Measurements from ENCODE around the gene MAP4K5.
A peak's percentile ranks its signal among the peaks of the same experiment; 100 is the strongest.
"Not testable (repeated sequence)": the region's sequence is repeated elsewhere in the genome, so short reads cannot be mapped to it uniquely, and the experiment has no call there.

MAP4K5 gene

DNA sequence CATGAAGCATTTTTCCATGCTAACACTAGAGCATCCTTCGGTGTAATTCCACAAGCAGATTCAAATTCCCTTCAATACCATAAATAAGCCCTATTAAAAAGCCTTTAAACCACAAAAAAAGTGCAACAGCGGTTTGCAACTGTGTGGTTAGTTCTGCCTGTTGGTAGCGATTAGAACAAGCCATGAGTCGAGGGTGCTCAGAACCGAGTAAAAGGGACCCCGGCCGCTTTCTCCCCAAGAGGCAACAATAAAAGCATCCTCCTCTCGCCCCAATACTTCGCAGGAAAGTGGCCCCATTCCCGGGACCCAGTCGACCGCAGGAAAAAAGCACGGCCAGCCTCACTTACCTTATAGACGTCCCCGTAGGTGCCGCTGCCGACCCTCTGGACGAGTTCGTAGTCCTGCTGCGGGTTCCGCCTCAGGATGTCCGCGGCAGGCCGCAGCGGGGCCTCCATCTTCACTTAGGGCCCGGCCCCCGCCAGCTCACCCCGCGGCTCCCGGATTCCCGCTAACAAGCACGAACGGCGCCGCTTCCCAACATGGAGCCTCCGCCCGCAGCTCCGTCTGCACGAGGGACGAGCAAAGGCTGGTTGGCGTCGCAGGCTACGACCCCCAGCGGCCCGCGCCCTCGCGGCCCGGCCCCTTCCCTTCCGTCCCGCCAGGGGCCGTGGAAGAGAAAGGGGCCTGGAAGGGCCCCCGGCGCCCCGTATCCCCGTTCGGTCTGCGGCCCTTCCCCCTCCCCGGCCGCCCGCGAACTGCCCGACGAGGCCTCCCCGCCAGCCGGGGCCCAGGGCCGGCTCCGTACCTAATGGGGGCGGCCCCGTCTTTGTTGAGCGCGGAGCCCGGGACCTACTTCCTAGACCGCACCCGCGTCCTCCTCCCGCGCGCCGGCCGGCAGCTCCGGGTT is 521 bp downstream of the MAP4K5 start:
- peak in 1 of 2 experiments; percentile 33 for DNase-seq

DNA sequence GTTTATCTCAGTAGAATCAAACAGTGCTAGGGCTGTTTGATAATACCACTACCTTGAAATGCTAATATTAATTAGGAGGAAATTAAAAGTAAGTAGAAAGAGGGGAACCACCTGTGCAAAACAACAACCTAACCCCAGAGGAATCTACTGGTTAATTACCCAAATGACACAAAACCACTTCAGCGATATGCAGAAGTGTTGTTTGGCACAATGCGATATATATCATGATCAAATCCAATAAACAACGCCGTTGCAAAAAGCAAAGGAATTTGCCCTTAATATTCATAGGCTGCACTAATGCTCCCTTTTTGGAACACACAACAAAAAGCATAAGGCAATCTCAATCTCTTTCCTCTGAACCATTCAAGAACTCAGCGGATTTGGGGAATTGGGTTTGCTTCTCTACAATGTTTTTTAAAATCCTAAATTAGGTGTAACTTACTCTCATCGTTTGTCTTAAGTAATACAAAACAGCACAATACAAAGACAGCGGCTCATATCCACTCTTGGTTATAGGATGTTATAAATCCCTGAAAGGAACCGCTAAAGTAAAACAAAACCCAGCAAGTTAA is 1.5 kb downstream of the MAP4K5 start:
- no peak for DNase-seq

DNA sequence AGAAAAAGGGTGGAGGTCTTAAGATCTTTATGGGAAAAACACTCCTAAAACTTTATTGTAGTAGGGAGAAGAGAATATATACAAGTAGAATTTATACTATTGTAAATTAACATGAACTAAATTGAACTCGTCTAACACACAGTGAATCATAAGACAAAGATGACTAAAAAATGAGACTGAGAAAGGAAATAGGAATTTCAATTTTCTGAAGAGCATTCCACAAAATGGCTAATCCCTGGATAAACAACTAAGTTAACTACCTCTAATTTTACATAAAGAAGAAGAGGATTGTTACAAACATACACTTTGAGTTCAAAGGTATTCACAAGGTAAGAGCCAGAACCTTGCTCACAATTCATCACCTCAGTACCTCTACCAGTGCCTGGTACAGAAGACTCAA is 2.0 kb downstream of the MAP4K5 start:
- DNase-seq, result no peak

DNA sequence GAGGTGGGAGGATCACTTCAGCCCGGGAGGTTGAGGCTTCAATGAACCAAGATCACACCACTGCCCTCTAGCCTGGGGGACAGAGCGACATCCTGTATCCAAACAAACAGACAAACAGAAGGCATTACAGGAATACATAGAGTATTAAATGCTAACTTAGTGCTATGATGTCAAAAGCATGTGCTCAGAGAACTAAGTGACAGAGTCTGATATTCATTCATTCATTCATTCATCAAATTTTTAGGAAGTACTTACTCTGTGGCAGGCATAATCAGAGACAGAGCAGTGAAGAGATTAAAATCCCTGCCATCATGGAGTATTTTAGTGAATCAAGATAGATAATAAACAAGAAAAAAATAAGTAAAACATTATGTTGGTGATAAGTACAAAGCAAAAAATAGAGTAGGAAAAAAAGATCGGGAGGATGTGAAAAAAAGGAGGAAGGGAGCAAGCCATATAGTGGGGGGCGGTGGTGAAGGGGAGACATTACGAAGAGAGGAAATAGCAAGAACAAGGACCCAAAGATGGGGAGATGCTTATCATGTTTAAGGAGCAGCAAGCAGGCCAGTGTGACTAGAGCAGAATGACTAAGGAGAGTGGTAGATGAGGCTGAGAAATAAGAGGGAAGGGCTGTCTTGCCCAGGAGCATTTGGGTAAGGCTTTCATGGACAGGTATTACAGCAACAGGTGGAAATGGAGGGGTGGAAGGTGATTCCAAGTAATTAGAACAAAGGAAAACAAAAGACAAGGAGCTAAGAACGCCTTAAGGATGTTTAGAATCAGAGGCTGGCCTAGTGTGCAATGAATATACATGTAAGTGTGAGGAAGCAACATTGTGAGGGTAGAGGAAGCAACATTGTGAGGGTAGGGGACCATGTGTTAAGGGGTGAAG is 2.8 kb downstream of the MAP4K5 start:
- DNase-seq, result no peak

DNA sequence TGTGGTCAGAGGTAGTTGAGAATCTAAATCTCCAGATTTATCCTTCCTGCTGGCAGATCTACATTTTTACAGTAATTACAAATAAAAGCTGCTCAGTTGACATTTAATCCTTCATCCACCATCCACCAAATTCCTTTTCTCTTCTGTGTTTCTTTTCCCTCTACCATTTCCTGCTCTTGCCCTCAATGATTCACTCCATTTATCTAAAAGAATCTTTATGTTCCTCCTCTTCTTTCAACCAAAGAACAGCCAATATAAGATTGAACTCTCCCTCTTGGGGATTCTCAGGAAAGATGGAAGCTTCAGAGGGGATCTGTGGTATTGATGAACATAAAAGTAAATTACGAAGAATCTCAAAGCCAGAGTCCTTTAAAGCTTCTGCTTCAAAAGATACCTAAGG is 4.4 kb downstream of the MAP4K5 start:
- DNase-seq, result no peak

DNA sequence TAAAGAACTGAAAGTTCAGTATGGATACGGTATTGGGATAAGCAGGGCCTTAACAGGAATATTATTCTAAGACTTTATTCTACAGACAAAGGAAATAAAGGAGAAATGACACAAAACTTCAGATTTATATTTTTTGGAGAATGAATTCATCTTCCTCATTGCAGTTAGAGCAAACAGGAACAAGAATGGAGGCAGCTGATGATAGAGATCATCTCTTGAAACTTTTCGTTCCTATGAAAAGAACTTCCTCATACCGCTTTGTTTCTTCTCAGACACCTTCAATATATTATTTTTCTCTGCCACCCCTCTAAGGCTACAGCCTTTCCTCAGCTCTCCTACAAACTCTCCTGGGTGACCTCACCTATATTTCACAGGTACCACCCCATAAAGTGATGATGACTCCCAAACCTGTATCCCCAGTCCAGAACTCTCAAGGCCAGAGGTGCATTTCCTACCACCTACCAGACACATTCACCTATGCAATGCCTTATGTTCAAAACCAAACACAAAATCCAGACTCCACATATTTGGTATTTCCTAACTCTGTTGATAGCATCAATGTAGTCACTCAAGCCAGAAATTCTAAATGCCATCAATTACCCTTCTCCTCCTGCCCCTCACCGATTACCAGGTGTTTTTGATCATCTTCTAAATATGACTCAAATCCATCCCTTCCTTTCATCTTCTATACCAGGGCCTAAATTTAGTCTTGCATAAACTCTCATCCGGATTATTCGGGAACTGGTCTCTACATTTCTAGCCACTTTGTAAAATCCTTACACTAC is 7.4 kb downstream of the MAP4K5 start:
- DNase-seq, result no peak

DNA sequence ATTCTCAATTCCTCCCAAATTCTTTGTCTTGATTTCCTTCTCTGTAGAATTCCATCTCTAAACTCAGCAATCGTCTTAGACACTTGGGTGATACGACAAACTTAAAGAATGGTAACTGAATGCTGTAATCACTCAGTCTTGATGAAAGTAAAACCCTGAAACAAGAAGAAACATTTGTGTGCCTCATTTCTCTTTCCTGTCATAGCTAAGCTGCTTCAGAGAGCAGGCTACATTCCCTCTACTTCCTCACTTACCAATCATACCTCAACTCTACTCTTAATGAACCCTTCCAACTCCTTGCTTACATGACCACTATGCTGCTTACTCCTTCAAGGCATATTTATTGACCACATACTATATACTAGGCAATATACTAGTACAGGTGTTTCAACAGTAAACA is 8.3 kb downstream of the MAP4K5 start:
- no peak for DNase-seq

DNA sequence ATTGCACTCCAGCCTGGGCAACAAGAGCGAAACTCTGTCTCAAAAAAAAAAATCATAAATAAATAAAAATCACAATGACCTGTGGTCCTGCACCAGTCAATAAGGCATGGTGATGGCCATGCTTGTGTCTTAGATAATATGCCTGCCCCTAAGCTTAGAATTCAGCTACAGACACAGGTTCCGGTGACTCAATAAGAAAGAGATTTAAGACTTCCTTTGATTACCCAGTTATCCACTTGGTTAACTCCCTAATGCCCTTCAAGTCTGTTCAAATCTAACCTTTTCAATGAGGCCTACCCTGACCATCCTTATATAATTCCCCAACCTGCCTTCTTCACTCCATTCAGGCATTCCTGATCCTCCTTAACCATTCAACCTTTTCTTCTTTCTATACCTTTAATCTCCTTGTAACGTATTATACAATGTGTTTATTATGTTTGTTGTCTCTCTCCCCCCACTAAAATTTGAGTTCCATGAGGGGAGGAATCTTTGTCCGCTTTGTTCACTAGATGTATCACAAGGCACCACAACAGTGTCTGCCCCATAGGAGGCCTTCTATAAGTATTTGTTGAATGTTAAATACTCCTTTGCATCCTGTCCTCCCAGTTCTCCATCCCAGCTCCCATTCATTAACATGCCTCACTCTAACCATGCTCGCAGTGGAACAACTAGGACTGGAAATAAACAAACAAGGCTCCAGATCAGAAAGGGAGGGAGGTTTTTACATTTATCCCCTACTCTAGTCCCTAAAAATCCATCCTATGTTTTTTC is 8.9 kb downstream of the MAP4K5 start:
- no peak for DNase-seq

DNA sequence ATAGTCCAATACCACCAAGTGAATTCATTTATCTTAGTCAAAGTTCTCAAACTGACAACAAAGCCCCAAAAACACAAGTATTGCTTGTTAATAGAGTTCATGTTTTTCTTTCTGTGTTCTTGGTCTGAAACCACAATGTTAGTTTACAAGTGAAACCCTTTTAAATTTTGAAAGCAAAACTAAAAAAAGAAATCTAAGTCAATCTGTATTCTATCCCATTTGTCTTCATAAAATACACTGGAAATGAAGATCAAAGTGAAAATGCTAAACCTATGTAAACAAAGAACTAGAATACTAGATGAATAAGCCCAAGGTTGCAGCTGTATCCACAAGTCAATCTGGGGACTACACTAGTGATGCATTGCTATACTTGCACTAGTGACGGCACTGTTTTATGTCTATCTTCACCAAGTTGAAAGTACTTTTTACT is 10.4 kb downstream of the MAP4K5 start:
- no peak for DNase-seq

DNA sequence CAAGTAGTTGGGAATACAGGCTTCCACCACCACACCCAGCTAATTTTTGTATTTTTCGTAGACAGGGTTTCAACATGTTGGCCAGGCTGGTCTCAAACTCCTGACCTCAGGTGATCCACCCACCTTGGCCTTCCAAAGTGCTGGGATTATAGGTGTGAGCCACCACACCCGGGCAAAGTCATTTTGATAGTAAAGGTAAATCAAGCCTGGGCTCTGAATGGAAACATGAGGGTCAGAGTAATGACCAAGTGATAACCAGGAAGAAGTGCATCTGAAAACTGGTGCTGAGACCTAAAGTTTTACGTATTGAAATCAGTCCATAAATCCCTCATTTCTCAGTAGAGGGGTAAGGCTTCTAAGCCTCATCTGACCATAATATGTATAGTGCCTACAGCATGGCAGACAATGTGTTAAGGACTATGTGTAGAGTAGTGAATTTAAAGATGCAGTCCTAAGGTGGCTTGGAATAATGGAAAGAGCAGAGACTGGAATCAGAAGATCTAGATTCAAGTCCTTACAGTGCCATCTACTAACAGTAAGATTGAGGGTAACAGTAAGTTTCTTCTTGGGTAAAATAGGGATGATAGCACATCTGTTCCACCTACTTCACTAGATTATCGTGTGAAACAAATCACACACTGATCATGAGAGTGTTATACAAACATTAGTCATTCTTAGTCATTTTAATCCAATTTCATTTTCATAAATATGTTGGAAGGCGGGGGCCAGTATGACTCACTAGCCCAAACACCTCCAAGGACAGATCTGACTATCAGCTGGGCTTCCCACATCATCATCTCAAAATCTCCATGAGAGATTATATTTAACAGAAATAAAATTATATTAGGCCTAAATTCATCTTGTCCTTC is 11.2 kb downstream of the MAP4K5 start:
- no peak for DNase-seq

DNA sequence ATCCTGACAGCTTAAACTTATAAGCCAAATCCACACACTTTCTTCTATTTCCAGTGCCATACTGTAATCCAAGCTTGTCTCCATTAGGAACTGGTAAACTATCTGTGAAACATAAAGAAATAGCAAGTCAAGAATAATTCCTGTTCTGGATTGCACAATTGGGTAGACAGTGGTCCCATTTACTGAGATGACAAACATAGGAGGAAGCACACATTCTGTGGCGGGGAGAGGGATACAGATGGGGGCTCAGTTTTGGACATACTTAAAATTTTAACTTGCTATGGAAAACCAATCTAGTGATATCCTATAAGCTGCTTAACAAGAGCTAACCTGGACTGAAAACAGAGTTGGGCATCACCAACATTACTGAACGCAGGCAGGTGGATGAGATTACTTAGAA is 16.3 kb downstream of the MAP4K5 start:
- DNase-seq, result no peak

DNA sequence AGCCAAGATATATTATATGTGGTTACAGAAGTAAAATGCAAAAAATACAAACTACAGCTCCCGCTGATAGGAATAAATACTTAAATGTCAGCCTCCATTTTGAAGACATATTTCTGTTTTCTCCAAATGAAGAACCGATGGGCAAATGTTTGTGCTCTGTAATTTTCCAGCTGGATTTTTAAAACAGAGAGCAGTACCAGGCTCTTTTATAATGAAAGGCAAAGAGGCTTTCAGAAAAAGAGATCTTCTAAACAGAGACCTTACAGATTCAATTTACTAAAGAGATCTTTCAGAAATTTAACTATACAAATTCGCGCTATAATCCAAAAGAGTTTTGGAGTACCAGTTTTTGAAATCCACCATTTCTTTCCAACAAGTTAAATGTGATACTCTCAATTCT is 19.9 kb downstream of the MAP4K5 start:
- no peak for DNase-seq

DNA sequence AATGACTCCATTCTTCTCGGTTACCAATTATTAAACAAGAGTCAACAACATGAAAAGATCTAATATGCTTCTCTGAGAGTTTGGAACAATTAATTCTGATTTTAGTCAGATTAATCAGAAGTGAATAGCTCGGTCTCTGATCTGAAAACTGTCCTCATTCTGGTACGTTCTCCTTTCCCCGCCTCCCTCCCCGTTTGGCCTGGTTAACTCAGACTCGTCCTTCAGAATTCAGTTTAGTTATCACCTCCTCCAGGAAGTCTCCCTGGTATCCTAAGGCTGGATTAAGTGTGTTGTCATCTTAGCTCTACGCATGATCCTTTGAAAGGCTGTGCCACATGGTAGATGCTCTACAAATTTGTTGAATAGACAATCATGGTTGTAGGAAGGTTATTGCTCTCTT is 22.2 kb downstream of the MAP4K5 start:
- DNase-seq, result no peak

DNA sequence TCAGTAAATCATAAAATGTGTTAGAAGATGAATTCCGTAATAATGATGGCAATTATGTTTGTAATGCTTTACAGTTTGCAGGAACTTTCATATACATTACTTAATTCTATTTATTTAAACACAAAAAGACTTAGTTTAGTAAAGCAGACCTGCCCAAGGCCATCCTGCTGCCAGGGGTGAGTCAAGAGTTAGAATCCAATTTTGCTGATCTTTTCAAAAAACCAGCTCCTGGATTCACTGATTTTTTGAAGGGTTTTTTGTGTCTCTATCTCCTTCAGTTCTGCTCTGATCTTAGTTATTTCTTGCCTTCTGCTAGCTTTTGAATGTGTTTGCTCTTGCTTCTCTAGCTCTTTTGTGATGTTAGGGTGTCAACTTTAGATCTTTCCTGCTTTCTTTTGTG is 25.3 kb downstream of the MAP4K5 start:
- not testable (repeated sequence) for DNase-seq

DNA sequence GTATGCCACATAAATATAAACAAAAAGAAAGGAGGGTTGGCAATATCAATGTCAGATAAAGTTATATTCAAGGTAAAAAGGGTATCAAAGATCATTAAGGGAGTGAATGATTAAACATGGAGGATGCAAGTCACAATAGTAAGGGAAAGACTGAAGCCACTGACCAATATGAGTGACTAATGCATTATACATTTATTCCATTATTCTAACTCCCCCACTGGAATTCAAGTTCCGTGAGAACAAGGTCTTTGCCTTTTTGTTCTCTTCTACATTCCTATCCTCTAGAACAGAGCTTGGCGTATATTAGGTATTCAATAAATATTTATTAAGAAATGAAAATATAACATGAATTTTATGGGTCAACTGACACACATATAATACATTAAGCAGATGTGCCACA is 30.7 kb downstream of the MAP4K5 start:
- no peak for DNase-seq

DNA sequence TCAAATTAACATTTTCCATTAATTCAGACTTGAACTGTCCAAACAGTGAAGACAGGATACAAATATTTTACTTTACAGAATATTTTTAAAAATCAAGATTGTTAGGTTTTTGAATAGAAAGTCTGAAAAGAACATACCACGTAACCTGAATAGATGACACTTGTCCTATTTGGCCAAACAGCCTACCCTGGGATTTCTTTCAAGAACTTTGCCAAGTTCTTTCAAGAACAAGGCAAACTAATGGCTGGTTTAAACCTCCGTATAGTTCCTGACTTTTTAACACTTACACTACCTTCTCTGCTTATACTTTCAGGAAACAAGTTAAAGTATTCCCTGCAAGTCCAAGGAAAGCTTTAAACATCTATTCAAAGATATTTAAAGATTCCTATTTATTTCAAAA is 35.0 kb downstream of the MAP4K5 start:
- DNase-seq, result no peak

DNA sequence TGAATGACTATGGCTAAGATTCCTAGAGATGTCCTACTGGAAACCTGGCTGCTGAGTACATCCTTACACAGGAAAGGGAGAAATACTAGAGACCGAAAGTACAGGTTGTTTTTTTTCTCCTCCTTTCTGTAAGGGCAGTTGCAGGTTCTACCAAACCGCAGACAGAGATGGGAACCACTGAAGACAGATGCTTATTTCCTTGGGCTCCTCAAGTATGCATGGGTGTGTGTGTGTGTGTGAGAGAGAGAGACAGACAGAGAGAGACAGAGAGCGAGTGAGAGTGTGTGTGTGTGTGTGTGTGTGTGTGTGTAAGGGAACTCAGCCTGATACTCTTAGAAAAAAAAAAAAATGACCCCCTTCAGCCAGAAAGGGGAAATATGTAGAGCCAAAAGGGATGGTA is 42.5 kb downstream of the MAP4K5 start:
- no peak for DNase-seq

DNA sequence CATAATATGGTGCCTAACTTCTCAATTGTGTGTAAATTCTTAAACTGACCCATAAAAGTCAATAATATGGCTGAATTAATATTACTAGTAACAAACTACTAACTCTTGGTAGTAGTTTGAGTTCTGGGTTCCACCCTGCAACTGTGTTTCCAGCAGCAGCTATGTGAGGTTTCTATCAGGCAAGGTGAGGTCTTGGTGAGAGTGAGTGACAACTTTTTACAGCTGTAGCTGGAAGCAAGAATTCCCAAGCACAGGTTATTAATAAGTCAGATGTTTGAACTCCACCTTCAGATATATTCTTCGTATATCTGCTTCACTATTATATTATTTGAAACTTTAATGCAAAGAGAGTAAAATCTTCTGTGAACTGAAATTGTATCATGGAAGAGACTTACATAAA is 43.8 kb downstream of the MAP4K5 start:
- no peak for DNase-seq

DNA sequence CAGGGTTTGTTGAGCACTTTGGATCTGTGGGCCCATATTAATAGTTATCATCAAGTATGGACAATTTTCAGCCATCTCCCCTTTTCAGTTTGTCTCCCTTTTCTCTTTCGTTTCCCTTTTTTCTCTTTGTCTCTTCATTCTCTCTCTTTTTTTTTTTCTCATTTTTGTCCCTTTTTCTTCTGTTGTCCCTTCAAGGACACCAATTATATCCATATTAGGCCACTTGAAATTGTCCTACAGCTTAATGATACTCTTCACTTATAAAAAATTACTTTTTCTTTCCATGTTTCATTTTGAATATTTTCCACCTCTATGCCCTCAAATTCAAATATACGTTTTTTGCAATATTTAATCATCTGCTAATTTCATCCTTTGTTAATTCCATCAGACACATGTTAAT is 53.3 kb downstream of the MAP4K5 start:
- DNase-seq, result no peak

DNA sequence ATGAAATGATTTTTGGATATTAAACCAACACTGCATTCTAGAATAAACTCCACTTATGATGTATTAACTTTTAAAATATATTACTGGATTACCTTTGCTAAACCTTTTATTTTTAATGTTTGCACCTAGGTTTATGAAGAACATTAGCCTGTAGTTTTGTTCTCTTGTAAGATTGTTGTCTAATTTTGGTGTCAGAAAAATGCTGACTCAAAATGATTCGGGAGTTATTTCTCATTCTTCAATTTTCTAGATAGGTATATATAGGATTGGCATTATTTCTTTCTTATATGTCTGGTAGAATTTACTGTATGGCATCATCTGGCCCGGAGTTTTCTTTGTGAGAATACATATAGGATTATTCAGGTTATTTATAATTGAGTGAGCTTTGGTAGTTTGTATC is 54.6 kb downstream of the MAP4K5 start:
- no peak for DNase-seq

DNA sequence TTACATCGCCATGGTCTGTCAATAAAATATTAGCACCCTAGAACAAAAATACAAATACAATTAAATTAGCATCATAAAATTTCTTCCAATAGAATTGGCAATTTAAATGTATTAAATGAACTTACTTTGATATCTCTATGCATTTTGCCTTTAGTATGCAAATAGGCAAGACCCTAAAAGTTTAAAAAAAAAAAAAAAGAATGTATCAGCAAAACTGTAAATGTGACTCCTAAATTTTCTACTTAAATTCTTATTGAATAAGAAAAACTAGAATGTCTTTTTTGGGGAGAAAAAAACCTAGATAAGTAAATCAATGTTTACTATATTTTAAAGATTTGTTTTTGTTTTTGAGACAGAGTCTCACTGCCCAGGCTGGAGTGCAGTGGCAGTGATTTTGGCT is 56.2 kb downstream of the MAP4K5 start:
- no peak for DNase-seq
